Activated CD4-positive, CD25-positive, alpha-beta regulatory T cell treated with anti-CD3 and anti-CD28 coated beads, Interleukin-2, amount 50 U/mL, for 24 hours (primary cell): ENCODE results near the gene ELF2.
"Not testable (repeated sequence)": the region's sequence is repeated elsewhere in the genome, so short reads cannot be mapped to it uniquely, and the experiment has no call there.

Source experiments
- ATAC-seq, 2 donors: fragments of 150-1000 bp; cut with Tn5 transposase; one replicate each; pipeline ENCODE4 v1.10.0; 2021; ENCODE audit warnings: mild to moderate bottlenecking in 1 of 2, moderate library complexity in 1 of 2

ELF2 gene

GRCh38 chr4:139177049-139177868 is at the start of gene ELF2:
TSS of gene ELF2 (minus strand) at chr4:139177218. CDS start at chr4:139137701, 39,517 bp downstream.
- ATAC-seq: peak; percentile 42 to 53

DNA sequence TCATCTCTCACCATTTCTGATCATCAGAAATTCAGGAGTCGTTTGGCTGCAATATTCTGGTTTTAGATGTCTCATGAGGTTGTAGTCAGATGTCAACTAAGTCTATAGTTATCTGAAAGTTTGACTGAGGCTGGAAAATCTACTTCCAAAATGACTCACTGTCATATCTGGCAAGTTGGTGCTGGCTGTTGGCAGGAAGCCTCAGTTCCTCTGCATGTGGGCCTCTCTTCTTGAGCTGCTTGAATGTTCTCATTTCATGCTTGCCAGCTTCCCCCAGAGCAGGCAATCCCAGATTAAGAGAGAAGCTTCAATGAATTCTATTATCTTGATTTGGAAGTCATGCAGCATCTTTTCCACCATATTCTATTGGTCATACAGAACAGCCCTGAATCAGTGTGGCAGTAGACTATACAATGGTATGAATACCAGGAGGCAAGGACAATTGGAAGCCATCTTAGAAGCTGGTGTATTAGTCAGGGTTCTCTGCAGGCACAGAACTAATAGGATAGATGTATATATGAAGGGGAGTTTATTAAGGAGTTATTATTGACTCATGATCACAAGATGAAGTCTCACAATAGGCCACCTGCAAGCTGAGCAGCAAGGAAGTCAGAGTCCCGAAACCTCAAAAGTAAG is 46.8 kb upstream of the ELF2 start:
- no peak for ATAC-seq

DNA sequence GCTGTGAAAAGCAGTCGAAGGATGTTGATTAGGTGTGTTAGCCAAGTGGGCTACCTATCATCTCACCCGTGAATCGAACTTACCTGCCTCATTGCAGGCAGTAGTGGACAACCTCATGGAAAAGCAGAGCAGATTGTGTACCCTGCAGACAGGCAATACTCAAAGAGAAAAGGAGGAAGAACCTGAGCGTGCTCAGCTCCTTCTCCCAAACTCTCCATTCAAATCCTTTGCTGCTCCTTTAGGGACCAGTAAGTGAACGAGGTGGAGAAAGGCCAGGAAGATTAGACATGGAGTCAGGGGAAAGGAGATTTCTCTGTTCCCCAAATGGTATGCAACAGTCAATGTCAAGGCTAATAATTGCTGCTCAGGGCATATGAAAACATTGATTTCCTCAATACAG is 45.2 kb upstream of the ELF2 start:
- no peak for ATAC-seq

- ATAC-seq: no peak
These were observed 44.7 kb upstream of the ELF2 start for GRCh38 chr4:139221687-139222086.

GRCh38 chr4:139219450-139220055 is 42.5 kb upstream of the ELF2 start:
- no peak for ATAC-seq

DNA sequence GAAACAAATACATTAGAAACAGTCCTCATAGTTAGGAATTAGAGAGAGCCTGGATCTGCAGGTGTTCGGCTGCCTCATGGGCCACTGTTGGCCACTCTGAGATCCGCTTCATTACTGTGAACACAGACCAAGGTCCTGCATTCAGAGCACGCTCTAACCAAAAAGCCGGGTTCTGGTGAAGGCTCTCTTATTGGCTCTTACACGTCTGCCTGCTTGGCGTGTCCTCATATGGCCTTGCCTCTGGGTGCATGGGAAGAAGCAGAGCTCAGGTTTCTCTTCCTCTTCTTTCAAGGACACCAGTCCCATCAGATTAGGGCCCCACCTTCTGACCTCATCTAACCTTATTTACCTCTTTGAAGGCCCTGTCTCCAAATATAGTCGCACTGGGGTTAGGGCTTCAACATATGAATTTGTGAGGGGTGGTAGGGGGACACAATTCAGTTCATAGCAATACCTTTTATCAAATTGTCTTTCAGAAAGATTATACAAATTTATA is 37.1 kb upstream of the ELF2 start:
- ATAC-seq: no peak

- not testable (repeated sequence) for ATAC-seq
These were observed 36.6 kb upstream of the ELF2 start for GRCh38 chr4:139213633-139214032.

GRCh38 chr4:139212900-139213299 is 35.9 kb upstream of the ELF2 start:
- no peak for ATAC-seq

DNA sequence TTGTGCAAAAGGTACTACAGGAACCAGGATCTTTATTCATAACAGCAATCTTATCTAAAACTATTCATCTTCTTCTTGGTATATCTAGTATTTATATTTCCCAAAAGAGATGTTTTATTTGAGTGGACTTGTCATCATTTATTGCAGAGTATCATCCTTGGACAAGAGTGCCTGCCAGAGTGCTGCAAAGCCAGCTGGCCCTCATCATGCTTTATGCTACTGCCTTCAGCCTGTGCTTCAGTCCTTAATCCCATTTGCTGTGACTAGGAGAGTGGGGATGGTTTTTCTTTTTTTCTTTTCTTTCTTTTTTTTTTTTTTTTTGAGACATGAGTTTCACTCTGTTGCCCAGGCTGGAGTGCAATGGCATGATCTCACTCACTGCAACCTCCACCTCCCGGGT is 33.5 kb upstream of the ELF2 start:
- no peak for ATAC-seq

- no peak for ATAC-seq
These were observed 32.5 kb upstream of the ELF2 start for GRCh38 chr4:139209470-139210063.

DNA sequence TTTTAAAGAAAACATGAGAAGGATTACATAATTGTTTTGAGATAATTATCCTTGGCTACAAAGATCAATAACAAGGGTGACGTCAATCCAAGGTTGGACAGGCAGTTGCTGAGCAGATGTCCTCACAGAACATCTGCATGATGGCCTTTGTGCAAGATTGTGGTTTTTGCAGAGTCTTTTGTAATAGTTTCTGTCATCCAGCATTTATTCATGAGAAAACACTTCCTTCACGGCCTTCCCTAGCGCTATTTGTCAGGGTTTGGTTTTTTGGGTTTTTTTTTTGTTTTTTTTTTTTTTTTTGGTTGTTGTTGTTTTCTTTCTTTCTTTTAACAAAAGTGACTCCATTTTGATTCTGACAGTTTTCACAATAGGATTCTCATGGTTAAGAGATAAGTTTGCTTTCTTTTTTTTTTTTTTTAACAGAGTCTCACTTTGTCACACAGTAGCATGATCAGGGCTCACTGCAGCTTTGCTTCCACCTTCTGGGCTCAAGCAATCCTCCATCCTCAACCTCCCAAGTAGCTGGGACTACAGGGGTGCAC is 31.5 kb upstream of the ELF2 start:
- no peak for ATAC-seq

DNA sequence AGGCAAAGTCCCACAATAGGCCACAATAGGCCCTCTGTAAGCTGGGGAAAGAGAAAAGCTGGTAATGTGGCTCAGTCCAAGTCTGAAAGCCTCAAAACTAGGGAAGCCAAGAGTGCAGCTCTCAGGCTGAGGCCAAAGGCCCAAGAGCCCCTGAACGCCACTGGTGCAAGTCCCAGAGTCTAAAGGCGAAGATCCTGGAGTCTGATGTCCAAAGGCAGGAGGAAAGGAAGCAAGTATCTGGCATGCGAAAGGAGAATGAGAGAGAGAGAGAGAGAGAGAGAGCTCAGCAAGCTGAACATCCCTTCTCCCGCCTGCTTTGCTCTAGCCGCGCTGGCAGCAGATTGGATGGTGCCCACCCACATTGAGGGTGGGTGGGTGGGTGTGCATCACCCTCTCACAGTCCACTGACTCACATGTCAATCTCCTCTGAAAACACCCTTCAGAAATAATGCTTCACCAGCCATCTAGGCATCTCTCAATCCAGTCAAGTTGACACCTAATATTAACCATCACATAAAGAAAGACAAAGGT is 30.9 kb upstream of the ELF2 start:
- ATAC-seq: no peak

- ATAC-seq: no peak
These were observed 30.2 kb upstream of the ELF2 start for GRCh38 chr4:139207247-139207646.

GRCh38 chr4:139202991-139203390 is 26.0 kb upstream of the ELF2 start:
- ATAC-seq: no peak

- no peak for ATAC-seq
These were observed 23.5 kb upstream of the ELF2 start for GRCh38 chr4:139200506-139200905.

GRCh38 chr4:139200102-139200501 is 23.1 kb upstream of the ELF2 start:
- no peak for ATAC-seq

DNA sequence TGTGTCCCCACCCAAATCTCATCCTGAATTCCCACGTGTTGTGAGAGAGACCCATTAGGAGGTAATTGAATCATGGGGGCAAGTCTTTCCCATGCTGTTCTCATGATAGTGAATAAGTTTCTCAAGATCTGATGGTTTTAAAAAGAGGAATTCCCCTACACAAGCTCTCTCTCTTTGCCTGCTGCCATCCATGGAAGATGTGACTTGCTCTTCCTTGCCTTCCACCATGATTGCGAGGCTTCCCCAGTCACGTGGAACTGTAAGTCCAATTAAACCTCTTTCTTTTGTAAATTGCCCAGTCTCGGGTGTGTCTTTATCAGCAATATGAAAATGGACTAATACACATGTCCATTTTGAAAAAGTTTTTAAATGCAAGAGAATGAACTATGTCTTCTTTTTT is 20.2 kb upstream of the ELF2 start:
- ATAC-seq: not testable (repeated sequence)

DNA sequence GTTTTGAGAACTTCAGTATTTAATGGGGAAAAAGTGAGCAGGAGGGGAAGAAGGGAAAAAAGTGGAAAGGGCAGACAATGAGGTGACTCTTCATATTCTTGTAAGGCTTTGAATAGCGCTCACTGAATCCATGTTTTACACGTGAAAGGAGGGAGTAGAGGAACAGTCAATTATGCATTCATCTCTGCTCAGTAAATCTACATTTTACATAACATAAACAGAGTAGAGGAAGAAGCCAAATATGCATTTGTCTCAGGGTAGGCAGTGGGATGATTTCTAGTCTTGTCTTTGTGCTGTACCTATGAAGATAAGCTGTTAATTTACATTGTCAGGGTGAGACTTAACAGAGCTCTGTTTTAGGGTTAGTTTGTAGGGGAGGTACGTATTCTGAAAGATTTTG is 19.4 kb upstream of the ELF2 start:
- ATAC-seq: no peak

GRCh38 chr4:139191373-139191772 is 14.4 kb upstream of the ELF2 start:
- no peak for ATAC-seq

GRCh38 chr4:139189972-139190371 is 13.0 kb upstream of the ELF2 start:
- ATAC-seq: no peak

DNA sequence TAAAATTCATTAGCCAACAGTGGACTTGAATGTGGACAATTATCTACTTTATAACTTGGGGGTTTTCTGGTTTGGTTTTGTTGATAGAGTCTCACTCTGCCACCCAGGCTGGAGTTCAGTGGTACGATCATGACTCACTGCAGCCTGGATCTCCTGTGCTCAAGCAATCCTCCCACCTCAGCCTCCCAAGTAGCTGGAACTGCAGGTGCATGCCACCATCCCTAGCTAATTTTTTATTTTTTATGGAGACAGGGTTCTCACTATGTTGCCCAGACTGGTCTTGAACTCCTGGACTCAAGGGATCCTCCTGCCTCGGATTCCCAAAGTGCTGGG is 12.4 kb upstream of the ELF2 start:
- ATAC-seq: no peak

DNA sequence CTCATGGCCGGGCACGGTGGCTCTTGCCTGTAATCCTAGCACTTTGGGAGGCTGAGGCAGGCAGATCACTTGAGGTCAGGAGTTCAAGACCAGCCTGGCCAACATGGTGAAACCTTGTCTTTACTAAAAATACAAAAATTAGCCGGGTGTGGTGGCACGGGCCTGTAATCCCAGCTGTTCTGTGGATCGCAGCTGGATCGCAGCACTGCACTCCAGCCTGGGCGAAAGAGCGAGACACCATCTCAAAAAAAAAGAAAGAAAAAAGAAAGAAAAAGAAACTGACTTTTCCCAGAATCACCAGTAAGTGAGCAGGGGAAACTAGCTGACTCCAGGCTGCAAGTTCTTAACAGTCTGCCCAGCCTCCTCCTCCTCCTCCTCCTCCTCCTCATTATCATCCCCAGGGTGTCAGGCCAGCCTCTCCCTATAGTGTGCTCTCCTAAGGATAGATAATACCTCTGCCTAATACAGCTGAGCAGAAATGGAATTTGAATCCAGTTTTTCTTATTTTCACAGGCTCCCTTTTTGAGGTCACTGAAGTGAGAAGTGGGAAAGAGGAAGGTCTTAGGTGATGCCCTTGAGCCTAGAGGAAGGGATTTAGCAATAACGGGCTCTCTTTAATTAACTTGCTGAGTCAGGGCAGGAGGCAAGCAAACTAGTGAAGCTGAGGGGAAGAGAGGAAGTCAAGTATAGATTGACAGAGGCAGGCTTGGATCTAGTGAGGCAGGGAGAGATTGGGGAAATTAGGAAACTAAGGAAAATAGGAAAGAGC is 11.8 kb upstream of the ELF2 start:
- no peak for ATAC-seq
